GM19238 (cell line): ENCODE data around the gene ANXA2R.

Experiments used
- DNase-seq: peaks from one replicate; pipeline ENCODE4 v3.0.0; 2011; ENCODE audit warnings: low spot score; ENCODE audit not compliant: insufficient read length

ANXA2R gene

DNA sequence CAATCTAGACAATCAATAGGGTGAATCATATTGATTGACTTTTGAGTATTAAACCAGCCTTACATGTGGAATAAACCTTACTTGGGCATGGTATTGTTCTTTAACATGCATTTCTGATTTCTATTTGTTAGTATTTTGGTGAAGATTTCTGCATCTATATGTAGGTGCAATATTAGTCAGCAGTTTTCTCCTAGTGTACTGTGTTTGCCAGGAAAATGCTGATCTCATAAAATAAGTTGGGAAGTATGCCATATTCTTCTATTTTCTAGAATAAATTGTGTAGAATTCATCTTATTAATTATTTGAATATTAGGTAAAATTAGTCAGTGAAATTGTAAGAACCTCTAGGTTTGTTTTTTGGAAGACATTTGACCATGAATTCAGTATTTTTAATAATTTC, 38.4 kb downstream of the ANXA2R start:
- no peak for DNase-seq

DNA sequence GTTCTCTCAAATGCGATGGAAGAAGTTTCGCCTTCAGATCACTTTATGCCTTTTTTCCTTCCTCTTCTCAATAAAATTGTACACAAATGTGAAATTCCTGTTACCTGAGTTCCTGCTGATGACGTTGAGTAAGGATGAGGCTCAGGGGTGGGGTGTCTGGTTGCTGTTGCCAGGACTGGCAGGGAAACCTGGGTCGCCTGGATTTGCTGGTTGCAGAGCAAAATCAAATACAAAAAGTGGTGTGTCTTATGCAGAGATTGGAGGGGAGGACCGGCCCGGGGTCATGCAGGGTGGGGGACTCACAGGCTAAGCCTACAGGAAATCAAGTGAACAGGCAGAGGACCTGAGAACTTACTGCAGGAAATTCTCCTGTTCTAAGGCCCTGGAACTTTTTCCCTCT, 39.2 kb downstream of the ANXA2R start:
- DNase-seq: no peak

DNA sequence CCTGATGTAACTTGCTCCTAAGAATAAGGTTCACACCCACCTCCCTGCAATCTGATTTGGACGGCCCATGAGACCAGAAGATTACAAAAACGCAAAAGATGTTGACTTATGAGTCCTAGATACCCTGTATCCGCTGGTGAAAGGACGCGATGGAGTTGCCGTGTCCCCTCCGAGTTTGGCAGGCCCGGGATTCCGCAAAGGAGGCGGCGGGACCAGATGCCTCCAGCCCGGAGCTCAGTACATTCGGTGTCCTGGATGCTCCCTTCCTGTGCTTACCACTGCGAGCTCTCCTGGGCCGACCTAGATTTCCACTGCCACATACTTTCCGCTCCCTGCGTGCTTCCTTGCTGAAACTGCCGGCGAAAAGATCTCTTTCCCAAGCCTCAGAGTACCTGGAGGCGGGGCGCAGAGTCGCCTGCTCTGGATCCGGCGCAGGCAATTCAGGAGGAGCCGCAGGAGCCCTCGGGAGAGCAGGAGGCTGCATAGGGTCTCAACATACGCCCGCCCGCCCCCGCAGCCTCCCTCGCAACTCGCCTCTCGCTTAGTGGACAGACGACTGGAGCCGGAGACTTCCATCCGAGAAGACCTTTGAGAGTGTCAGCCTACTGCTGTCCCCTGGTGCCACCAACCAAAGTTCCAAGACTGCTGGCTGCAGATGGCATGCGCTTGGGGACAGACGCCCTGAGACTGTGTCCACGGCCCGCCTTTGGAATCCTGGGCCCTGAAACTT, 39.8 kb downstream of the ANXA2R start:
- DNase-seq: no peak

DNA sequence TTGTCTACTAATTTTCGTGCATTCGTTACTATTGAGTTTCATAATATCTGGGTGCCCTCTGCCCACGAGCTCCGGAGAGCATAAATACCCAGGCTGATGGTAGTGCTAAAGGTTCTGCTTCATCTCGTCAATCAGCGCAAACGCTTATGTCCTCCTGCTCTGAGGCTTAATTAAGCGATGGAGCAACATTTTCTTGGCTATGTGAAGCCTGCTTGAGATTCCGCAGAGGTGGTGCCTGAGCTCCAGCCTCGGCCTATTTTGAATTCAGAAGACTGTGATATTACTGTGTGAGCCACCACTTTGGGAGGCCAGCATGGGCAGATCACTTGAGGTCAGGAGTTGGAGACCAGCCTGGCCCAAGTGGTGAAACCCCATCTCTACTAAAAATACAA, 44.8 kb downstream of the ANXA2R start:
- DNase-seq: no peak

DNA sequence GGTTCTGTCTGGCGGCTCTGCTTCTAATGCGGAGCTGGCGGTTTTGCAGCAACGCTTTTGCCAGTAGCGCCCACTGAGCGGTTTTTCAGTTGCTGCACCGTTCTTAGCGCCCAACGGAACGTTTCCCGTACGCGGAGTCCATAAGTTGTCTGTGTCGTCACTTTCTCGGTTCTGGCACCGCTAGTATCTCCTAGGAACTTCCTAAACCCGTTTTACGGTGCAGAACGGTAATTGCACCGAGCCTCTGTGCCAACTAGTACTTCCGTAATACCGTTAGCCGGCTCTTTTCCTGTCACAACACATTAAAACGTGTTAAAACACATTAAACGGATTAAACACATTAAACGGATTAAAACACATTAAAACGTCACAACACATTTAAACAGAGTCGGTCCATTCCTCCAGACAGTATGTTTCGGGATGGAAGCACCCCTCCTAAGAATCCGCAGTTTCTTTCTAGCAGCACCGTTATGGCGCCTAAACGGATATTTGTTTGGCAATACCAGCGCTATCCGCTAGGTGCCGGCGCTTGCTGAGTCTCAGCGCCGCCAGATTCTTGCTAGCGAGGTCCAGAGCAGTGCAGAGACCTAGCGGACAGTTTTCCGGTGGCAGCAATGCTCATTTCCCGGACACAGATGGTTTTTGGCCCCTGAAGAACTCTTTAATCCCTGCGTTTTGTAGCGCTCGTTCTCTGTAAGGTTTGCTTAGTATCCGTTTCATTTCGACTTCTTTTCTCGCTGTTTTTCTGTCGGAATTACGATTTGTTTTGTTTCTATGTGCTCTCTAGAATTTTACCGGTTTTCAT, 45.4 kb downstream of the ANXA2R start:
- no peak for DNase-seq

DNA sequence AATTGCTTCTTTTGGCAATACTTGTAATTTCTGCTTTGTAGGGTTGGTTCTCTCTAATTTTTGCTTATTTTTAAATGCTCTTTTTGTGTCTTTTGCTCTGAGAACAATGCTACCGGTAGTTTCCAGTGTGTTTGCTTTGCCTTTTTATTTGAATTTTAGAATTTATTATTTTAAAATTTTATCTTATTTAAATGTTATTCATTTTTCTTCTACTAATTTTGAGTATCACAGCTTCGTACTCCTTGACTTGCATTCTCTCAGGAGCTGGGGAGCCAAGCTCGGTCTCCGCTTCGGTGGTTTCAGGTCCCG, 45.9 kb downstream of the ANXA2R start:
- no peak for DNase-seq

DNA sequence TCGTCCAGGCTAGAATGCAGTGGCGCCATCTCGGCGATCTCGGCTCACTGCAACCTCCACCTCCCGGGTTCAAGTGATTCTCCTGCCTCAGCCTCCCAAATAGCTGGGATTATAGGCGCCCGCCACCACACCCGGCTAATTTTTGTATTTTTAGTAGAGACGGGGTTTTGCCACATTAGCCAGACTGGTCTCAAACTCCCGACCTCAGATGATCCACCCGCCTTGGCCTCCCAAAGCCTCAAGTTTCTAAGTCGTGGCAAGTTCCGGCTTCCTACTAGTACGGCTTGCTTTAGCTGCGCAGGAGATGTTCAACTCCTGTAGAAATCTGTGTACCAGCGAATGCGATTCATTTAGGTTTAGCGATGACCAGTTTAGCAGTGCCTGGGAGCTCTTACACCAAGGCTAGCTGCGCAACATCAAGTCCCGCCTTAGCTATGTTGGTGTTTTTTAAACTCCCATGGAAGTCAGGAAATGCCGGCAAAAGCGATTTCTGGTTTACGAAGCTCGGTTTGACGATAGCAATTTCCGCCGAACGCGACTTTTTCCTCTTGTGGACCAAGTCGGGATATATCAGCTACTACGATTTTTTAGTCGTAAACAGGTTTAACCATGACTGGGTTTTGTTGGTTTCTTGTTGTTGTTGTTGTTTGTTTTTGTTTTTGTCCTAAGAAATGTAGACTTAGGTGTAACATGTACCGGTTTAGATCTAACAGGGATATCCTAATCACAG, 46.4 kb downstream of the ANXA2R start:
- no peak for DNase-seq

DNA sequence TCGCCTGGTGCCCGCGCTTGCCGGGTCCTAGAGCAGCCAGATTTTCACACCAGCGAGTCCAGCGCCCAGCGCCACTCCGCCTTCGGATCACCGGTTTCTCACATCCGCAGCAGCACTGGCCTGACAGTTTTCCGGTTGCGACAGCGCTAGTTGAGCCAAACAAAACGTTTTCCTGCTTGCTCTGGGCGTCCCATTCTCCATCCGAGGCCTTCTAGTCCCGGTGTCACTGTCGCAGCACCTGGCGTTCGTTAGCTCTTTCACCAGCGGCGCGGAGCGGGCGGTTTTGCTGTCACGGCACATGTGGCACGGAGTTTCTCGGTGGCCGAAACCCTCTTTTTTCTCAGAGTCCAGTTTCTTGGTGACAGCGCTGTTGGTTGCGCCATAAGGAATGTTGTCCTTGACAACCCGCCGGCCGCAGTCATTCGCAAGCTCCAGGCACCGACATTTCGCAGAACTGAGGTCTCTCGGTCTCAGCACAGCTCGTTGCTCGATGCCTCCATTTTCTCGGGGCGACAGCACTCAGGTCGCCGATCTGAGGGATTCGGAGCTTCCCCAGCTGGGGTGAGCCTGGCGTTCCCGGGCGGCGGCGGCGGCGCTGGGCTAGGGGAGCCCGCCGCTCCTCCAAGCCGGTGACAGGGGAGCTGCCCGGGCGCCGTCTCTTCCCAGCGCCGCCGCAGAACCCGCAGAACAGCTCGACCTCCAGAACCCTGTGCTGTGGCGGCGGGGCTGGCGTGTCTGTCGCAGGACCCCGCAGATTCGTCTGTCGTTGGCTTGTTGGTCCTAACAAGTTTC, 47.8 kb downstream of the ANXA2R start:
- DNase-seq: no peak

DNA sequence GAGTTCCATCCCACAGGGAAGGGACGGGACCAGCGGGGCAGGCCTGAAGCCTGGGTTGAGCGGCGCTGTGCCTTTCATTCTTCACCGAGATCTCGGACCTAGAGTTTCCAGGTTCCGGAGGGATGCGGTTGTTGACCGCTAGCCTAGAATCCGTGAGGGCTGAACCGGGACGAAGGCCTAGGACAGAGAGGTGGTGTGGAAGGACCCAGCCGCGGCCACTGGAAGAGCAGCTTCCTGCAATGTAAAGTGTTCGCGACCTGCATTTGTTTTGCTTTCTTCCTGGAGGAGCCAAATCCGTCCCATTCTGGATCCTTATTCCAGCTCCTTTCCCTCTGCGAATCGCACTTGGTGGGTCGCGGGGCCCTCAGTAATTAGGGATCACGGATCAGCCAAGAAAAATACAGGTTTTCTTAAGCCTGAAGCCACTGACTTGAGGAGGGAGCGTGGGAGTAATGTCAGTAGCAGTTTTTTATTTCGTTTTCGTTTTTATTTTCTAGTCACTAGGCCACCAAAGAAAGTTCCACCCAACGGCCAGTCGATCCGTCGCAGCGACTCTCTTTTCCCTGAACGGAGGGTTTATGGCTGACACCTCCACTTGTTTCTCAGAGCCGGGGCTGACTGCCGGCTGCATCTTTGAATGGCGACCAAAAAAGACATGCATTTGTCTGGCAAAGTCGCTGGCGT, 48.6 kb downstream of the ANXA2R start:
- no peak for DNase-seq

DNA sequence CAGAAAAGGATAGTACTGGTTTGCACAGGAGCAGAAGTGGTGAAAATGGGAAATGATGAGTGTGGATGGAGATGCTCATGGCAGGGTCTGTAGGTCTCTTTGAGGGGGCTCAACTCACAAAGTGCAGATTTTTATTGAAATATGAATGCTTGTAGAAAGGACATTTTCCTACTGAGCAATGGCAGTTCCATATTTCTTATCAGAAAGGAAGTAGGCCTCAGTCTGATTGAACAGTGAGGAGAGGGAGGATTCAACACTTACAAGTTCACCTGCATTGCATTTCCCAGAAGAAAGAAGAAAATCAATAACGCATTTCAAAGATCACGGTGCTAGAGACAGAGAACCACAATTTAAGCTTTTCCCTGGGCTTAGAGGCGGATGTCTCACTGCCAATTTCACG, 49.2 kb downstream of the ANXA2R start:
- DNase-seq: no peak
